OCI-LY1 (cell line): Measurements from ENCODE around the gene NPR1.

Source experiments
- EZH2 ChIP-seq: fragments of 200-600 bp; sonication (generic), shearing (Covaris generic); IDR thresholded peaks from 2 replicates; pipeline ENCODE4 v1.8.0; 2017; ENCODE audit warnings: borderline replicate concordance, mixed run types, mild to moderate bottlenecking, antibody characterized with exemption, low read length, moderate library complexity, mixed read lengths
- TF ChIP-seq, protein P1 (sequence below): fragments of 200-600 bp; sonication (generic), shearing (Covaris generic); IDR thresholded peaks from 2 replicates; pipeline ENCODE4 v1.5.1; 2017; ENCODE audit warnings: mild to moderate bottlenecking, antibody characterized with exemption, low read length, moderate library complexity, mixed read lengths

DNA sequence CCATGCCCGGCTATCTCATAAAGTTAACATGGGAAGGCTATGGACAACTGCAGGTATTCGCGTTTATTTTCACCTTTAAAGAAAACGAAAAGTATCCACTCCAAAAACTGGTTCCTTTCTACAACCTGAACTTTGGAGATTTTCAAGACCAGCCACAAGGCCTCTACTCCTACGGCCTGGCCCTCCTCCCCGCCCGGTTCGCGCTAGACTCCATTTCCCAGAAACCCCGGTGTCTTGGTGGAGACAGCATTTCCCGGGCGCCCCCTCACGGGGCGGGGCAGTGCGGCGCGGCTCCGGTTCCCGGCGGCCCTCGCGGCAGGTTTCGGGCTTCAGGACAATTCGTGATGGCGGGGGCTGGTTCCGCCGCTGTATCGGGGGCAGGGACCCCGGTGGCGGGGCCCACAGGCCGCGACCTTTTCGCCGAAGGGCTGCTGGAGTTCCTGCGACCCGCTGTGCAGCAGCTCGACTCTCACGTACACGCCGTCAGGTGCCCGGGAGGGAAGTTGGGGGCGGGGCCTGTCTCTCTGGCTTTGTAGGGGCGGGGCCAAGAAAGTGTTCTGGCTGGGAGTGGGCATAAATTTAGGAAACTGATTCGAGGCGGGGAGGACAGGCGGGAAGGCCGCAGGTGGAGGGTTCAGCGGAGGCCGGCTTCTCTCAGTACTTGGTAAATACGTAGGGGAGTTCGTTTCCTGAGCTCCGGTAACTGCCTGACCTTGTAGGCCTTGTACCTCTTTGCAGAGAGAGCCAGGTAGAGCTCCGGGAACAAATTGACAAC lies 19.9 kb upstream of the NPR1 start, which contains the start of gene SNAPIN:
- no peak for TF ChIP-seq EZH2
- TF ChIP-seq, protein P1, sequence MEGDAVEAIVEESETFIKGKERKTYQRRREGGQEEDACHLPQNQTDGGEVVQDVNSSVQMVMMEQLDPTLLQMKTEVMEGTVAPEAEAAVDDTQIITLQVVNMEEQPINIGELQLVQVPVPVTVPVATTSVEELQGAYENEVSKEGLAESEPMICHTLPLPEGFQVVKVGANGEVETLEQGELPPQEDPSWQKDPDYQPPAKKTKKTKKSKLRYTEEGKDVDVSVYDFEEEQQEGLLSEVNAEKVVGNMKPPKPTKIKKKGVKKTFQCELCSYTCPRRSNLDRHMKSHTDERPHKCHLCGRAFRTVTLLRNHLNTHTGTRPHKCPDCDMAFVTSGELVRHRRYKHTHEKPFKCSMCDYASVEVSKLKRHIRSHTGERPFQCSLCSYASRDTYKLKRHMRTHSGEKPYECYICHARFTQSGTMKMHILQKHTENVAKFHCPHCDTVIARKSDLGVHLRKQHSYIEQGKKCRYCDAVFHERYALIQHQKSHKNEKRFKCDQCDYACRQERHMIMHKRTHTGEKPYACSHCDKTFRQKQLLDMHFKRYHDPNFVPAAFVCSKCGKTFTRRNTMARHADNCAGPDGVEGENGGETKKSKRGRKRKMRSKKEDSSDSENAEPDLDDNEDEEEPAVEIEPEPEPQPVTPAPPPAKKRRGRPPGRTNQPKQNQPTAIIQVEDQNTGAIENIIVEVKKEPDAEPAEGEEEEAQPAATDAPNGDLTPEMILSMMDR: no peak
